G401.6 (cell line): Measurements from ENCODE around the gene CREM.
"Not testable (repeated sequence)": the region's sequence is repeated elsewhere in the genome, so short reads cannot be mapped to it uniquely, and the experiment has no call there.

Experiments used
- FAIRE-seq: peaks from 2 replicates; lab custom pipeline; 2012; peaks lifted over from hg19 to GRCh38; lab: Jason Lieb, UNC

Gene CREM

DNA sequence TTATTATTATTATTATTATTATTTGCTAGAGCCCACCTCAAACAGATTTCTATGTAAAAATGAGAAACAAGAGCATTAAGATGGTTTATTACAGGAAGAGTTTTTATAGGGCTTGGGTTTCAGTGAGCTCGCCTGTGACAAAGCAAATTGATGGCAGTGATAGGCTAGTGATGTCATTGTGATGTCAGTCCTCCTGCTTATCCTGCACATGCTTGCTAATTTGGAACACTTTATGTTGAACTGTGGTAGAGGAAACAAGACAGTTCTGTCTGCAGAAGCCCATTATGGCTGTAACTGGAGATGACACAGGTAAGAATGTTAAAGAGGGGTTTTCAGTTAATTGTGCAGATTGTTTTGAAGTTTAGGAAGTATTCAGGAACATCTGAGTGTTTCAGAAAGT is 68.3 kb downstream of the CREM start:
- FAIRE-seq, result no peak

- FAIRE-seq, result peak; percentile 99
Measured at GRCh38 chr10:35195361-35196306, 69.0 kb downstream of the CREM start.

DNA sequence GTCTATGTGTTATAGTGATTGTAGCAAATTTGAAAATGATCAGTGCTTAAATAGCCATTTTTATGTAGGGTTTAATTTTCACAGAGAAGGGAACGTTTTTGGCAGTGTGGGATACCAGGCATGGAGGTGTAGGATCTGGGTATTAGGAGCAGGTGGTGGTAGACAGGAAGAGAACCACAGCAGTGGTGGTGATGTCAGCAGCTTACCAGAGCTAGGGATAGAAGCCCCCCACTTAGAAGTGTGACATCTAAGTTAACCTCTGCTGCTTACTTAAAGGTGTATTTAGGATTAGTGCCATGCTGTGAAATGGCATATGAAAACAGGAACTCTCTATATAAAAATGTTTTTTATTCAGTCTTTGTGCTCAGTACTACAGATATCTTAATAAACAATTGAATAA is 73.8 kb downstream of the CREM start:
- FAIRE-seq, result no peak

- no peak for FAIRE-seq
Measured at GRCh38 chr10:35201234-35201633, 74.6 kb downstream of the CREM start.

DNA sequence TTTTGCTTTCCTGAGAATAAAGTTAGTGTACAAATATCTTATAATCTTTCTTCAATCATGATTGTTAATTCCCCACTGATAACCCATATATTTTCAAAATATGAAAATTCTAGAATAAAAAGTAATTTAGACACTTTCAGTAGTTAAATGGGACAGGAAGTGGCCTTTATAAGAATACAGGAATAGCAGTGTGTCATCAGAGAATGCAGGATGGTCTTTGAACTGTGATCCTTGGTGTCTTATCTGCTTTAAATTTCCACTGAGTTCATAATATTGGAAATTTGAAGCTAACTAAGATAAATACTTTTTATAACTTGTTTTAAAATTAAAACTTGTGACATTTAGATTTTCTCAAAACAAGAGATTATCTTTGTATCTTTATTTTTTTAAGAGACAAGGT is 75.4 kb downstream of the CREM start:
- peak; percentile 34 for FAIRE-seq

- FAIRE-seq, result no peak
Measured at GRCh38 chr10:35203745-35204144, 77.1 kb downstream of the CREM start.

DNA sequence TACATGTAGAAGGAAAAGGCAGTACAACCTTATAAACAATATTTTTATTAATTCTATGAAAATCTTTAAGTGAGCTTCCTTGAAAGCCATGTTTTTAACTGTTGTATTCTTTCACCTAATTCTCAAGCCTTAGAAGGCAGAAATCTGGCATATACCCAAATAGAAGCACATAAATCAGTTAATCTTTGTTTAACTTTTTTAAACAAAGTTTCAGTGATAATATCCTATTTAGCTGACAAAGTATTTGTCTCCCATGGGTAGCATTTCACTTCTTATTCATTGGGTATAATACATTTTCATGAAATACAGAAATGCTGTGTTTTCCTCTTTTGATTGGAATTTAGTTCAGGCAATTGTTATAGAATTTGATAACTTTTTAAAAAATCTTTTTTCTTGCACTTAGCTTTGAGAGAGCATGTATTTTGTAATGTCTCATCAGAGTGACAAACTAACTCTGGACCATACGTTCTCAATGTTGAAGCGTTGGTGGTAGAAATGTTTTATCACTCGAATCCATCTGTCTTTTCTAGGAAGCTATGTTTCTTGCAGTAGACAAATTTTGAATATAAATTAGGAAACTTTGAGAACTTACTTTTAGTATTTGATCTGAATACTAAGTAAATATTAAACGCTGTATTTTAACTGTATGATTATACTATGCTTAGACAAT is 78.1 kb downstream of the CREM start:
- peak; percentile 72 for FAIRE-seq

DNA sequence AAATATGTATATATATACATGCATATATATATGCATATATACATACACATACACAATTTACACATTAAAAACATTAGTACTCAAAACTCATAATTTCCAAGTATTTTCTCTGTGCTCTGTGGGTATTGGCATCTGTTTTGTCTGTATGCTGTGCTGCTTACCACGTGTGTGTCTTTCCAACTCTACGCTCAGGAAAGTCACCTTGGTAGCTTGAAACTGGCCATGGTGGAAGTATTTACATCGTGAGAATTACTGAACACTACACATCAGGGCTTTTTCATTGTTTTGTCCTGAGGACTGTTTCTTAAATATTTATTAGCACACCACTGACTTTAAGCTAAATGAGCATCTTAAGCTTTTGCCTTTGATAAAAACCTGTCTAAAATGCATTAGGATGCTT is 79.6 kb downstream of the CREM start:
- no peak for FAIRE-seq

GRCh38 chr10:35208536-35208935 is 81.9 kb downstream of the CREM start:
- no peak for FAIRE-seq

GRCh38 chr10:35208949-35209613 is 82.4 kb downstream of the CREM start:
- no peak for FAIRE-seq

DNA sequence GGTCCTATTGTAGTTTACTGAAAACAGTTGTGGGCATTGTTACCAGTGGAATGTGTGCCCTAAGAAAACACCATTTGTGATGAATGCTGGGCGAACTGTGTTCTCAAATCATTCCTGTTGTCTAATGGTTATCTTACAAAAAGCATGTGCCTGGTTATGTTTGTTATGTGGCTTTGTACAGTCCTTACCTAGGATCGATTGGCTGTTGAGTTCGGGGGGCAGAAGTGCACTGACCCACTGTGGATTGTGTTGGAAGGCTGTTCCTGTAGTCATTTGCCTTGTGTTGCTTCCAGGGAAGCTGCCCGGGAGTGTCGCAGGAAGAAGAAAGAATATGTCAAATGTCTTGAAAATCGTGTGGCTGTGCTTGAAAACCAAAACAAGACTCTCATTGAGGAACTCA is 84.3 kb downstream of the CREM start:
- no peak for FAIRE-seq

DNA sequence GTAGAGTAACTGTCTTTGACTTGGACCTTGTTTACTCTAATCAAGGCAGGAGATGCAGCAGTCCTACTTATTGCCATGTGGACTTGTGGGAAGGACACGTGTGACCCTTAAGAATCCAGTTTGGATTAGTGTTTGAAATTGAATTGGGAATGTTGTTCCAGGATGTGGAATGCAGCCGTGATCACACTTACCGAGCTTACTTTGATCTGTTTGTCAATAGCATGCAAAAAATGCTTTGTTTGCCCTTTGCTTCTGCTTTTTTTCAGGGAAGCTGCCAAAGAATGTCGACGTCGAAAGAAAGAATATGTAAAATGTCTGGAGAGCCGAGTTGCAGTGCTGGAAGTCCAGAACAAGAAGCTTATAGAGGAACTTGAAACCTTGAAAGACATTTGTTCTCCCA is 84.7 kb downstream of the CREM start:
- no peak for FAIRE-seq

GRCh38 chr10:35212856-35213255 is 86.2 kb downstream of the CREM start:
- no peak for FAIRE-seq

GRCh38 chr10:35213699-35214098 is 87.1 kb downstream of the CREM start:
- FAIRE-seq, result no peak

DNA sequence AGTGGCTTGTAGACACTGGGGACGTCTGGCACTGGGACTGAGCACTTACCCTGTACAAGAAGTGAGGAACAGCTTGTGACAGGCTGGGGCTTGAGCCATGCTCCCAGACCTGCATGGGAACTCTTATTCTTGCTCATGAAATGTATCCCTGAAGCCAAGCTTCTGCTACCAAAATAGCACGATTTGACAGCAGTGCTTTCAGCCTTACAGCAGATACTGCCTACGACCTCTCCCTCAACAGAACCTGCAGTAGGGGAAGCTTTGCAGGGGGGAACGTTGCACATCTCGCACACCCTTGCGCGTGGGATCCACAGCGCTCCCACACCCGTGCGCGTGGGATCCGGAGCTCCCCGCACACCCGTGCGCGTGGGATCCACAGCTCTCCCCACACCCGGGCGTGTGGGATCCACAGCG is 88.0 kb downstream of the CREM start:
- FAIRE-seq, result no peak

DNA sequence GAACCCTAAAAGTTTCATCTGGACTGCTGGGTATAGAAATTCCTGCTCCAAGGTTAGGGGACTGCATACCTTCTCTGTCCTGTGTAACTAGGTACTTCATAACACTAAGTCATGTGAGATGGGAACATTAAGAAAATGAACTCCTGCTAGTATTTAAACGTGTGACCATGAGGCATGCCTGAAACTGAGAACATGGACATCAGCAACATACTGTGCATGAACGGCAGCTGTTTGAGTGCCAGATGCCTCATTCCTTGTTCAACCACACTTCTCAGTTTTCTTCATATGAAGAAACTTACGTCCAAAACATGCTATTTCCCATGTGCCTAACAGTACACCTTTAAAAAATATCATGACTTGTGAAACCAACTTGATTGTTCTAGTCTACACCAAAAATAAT is 88.5 kb downstream of the CREM start:
- no peak for FAIRE-seq

- no peak for FAIRE-seq
Measured at GRCh38 chr10:35216303-35216905, 89.8 kb downstream of the CREM start.

GRCh38 chr10:35216956-35217355 is 90.3 kb downstream of the CREM start:
- not testable (repeated sequence) for FAIRE-seq

DNA sequence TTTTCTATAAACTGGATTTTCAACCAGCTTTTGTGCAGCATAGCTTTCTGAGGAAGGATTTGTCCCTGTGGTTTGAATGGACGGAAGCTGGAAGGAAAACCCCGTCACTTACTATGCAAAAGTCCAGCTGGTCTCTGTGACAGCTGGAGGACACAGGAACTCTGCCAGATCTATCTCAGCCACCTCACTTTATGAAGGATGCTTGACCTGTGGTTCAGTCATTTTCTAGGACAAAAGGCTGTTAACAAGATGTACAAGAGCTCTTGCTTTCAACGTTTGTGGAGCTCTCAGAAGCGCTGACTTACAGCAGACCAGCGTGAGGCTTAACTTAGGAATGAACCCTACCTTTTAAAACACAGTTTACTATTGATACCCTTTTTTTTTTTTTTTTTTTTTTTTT is 90.8 kb downstream of the CREM start:
- FAIRE-seq, result no peak

- peak; percentile 93 for FAIRE-seq
Measured at GRCh38 chr10:35218339-35218955, 91.8 kb downstream of the CREM start.

DNA sequence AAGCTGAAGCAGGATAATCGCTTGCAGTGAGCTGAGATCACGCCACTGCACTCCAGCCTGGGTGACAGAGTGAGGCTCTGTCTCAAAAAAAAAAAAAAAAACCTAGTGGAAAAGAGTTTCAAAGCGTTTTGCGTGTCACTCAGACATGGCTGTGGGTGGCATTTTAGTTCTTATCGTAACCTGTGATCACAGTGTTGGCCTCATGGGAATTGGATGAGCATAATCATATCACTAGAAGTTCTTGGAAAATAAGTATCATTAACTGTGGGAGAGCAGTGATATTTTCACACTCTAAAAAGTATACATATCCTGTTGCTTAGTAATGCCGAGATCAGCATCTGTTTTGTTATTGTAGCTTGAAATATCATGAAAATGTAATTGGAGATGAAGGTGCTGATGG is 92.6 kb downstream of the CREM start:
- FAIRE-seq, result no peak
